Keratinocyte (primary cell): ENCODE data around the gene LDB2. TPM values are rescaled to one million over a fixed set of nuclear protein-coding genes. Genes with fewer than 3 reads are reported as not detected.

Experiments
- DNase-seq: peaks from one replicate; pipeline ENCODE4 v3.0.0-alpha.2; 2011; ENCODE audit warnings: low read depth, missing footprints, low spot score
- FAIRE-seq: peaks from 2 replicates; lab custom pipeline; 2011; peaks lifted over from hg19 to GRCh38; lab: Jason Lieb, UNC
- H2AFZ ChIP-seq: 2 replicates; pipeline ENCODE4 v1.6.0; 2012; ENCODE audit warnings: low read length, control low read depth, inconsistent platforms; ENCODE audit not compliant: control insufficient read depth
- H3K27ac ChIP-seq: 2 replicates; pipeline ENCODE4 v1.5.1; 2011; ENCODE audit warnings: low read length; ENCODE audit not compliant: control insufficient read depth, insufficient read depth
- H3K27me3 ChIP-seq: 3 replicates; pipeline ENCODE4 v1.6.0; 2011; ENCODE audit warnings: low read length; ENCODE audit not compliant: control insufficient read depth, insufficient read depth; ENCODE audit errors: extremely low read depth
- H3K36me3 ChIP-seq, 2 experiments: 2 replicates in 1 of 2; 3 replicates in 1 of 2; pipeline ENCODE4 v1.5.1; 2011; ENCODE audit warnings: low read length in 2 of 2, mild to moderate bottlenecking in 1 of 2; ENCODE audit not compliant: control insufficient read depth in 2 of 2, insufficient read depth in 2 of 2; ENCODE audit errors: extremely low read depth in 1 of 2
- H3K4me1 ChIP-seq: 3 replicates; pipeline ENCODE4 v1.5.1; 2011; ENCODE audit warnings: low read length; ENCODE audit not compliant: control insufficient read depth, insufficient read depth; ENCODE audit errors: extremely low read depth
- H3K4me2 ChIP-seq: 3 replicates; pipeline ENCODE4 v1.6.0; 2011; ENCODE audit warnings: low read depth, low read length; ENCODE audit not compliant: control insufficient read depth, insufficient read depth; ENCODE audit errors: extremely low read depth
- H3K4me3 ChIP-seq, 3 experiments: fragments of 200-600 bp in 1 of 3; sonication (generic) in 1 of 3; 2 replicates in 2 of 3; 3 replicates in 1 of 3; pipeline ENCODE4 v1.5.1; 2011 to 2016; ENCODE audit warnings: low read length in 3 of 3, mild to moderate bottlenecking in 3 of 3, control low read depth in 2 of 3, inconsistent platforms in 1 of 3, low read depth in 1 of 3, mixed read lengths in 1 of 3, mixed run types in 1 of 3, moderate library complexity in 1 of 3; ENCODE audit not compliant: control insufficient read depth in 2 of 3, insufficient read depth in 2 of 3; ENCODE audit errors: extremely low read depth in 1 of 3
- H3K79me2 ChIP-seq: 2 replicates; pipeline ENCODE4 v1.6.0; 2012; ENCODE audit warnings: low read length; ENCODE audit not compliant: control insufficient read depth, insufficient read depth
- H3K9ac ChIP-seq: 3 replicates; pipeline ENCODE4 v1.6.0; 2011; ENCODE audit warnings: low read length; ENCODE audit not compliant: control insufficient read depth, insufficient read depth; ENCODE audit errors: extremely low read depth
- H3K9me1 ChIP-seq: 3 replicates; pipeline ENCODE4 v1.6.0; 2011; ENCODE audit warnings: low read length; ENCODE audit not compliant: control insufficient read depth, insufficient read depth; ENCODE audit errors: extremely low read depth
- H3K9me3 ChIP-seq: 2 replicates; pipeline ENCODE4 v1.5.1; 2012; ENCODE audit warnings: low read depth, low read length; ENCODE audit not compliant: control insufficient read depth
- H4K20me1 ChIP-seq: 3 replicates; pipeline ENCODE4 v1.6.0; 2011; ENCODE audit warnings: low read length; ENCODE audit not compliant: control insufficient read depth, insufficient read depth; ENCODE audit errors: extremely low read depth
- EZH2 ChIP-seq: IDR thresholded peaks from one replicate; pipeline ENCODE4 v1.6.1; 2012; ENCODE audit warnings: inconsistent platforms, mild to moderate bottlenecking, low read length, moderate library complexity
- dilution Hi-C: fragments of 300-500 bp; cut with MboI; formaldehyde crosslinking; loops from one replicate; pipeline ENCODE4 v1.7.0; 2020; ENCODE audit warnings: low sequenced_read_pairs; ENCODE audit not compliant: extremely low pct_ligation_motif_present
- polyA plus RNA-seq, 5 experiments: library from polyadenylated mRNA; depleted of rRNA in 3 of 5; stranded (reverse) in 3 of 5; stranded (forward) in 1 of 5; unstranded in 1 of 5; fragments of >200 nt; gene quantifications; 1 replicate in 1 of 5; 2 replicates in 3 of 5; 3 replicates in 1 of 5; pipeline versions ENCODE4 v1.2.1 to v1.2.3, GENCODE V29; 2011 to 2012; ENCODE audit warnings: missing spikeins in 2 of 5, low read depth in 1 of 5, low replicate concordance in 1 of 5
- TF ChIP-seq, protein P1 (sequence below), 3 experiments: IDR thresholded peaks in 1 of 3; conservative IDR thresholded peaks in 1 of 3; optimal IDR thresholded peaks in 1 of 3; 2 replicates in 2 of 3; 3 replicates in 1 of 3; pipeline versions ENCODE3 to v1.5.1; 2011; ENCODE audit warnings: low read length in 3 of 3, mild to moderate bottlenecking in 3 of 3, moderate library complexity in 2 of 3, control low read depth in 1 of 3, inconsistent platforms in 1 of 3; ENCODE audit not compliant: insufficient read depth in 2 of 3; ENCODE audit errors: extremely low read depth in 1 of 3

LDB2 gene
- polyA plus RNA-seq, 1 donor (not counting 4 experiments of a cell fraction or from before 2014, with no cell fraction given): not detected

DNA sequence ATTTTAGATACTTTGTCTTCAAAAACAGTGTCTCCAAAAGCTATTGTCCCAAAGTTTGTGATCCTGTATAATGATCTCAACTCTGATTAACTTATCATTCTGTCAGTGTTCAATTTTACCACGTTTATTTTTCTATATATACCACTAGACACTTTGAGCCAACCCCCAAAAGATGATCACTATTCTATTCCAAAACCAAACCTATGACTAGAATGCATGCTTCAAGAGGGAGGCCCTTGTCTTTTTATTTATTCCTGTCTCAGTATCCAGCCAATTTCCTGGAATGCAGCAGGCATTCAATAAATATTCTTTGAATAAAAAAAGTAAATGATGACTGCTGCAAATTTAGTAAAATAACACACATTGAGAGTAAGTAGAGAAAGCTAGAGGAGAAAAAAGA, 275.6 kb downstream of the LDB2 start:
- no peaks in the 10 kb centered on the region for H3K27me3 ChIP-seq
- dilution Hi-C loops: no loop called here
- DNase-seq (no peak), FAIRE-seq (no peak)
- no peaks in the 10 kb centered on the region for H4K20me1 ChIP-seq
- no peaks in the 10 kb centered on the region for H3K36me3 ChIP-seq
- no peak overlapping the region for H3K4me3 ChIP-seq
- H3K9me3 ChIP-seq: no peaks in the 10 kb centered on the region
- H2AFZ ChIP-seq: no peak overlapping the region
- no peaks in the 10 kb centered on the region for H3K4me1 ChIP-seq
- TF ChIP-seq, protein P1, sequence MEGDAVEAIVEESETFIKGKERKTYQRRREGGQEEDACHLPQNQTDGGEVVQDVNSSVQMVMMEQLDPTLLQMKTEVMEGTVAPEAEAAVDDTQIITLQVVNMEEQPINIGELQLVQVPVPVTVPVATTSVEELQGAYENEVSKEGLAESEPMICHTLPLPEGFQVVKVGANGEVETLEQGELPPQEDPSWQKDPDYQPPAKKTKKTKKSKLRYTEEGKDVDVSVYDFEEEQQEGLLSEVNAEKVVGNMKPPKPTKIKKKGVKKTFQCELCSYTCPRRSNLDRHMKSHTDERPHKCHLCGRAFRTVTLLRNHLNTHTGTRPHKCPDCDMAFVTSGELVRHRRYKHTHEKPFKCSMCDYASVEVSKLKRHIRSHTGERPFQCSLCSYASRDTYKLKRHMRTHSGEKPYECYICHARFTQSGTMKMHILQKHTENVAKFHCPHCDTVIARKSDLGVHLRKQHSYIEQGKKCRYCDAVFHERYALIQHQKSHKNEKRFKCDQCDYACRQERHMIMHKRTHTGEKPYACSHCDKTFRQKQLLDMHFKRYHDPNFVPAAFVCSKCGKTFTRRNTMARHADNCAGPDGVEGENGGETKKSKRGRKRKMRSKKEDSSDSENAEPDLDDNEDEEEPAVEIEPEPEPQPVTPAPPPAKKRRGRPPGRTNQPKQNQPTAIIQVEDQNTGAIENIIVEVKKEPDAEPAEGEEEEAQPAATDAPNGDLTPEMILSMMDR (optimal IDR thresholded peaks at IDR 0.05 in 1 of 3, IDR thresholded peaks at IDR 0.05 in 1 of 3, conservative IDR thresholded peaks at IDR 0.05 in 1 of 3; ENCODE audit: extremely low read depth in 1 of 3, insufficient read depth in 2 of 3, low read length in 3 of 3): no peak
- TF ChIP-seq EZH2: no peak
- no peaks in the 10 kb centered on the region for H3K9me1 ChIP-seq
- H3K79me2 ChIP-seq: no peaks in the 10 kb centered on the region
- H3K4me2 ChIP-seq: no peak overlapping the region
- no peak overlapping the region for H3K9ac ChIP-seq
- H3K27ac ChIP-seq: no peak overlapping the region

DNA sequence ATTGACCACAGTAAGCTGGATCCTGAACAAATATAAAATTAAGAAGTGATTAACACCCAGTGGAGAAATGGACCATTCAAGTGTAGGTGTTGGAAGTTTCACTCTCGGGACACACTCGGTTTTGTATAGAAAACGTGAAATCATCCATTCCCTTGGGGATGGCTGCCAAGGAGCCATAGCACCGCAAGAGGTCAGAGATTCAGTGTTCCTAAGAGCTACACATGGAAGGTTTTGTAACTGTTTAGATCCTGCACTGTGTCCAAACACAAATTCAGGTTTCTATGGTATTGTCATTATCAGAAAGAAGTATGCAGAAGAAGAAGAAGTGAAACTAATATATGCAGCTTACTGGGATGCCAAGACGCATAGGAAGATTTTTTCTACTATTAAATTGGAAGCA, 281.0 kb downstream of the LDB2 start:
- TF ChIP-seq EZH2: no peak
- TF ChIP-seq, protein P1 (optimal IDR thresholded peaks at IDR 0.05 in 1 of 3, IDR thresholded peaks at IDR 0.05 in 1 of 3, conservative IDR thresholded peaks at IDR 0.05 in 1 of 3; ENCODE audit: extremely low read depth in 1 of 3, insufficient read depth in 2 of 3, low read length in 3 of 3): no peak
- H2AFZ ChIP-seq: no peak overlapping the region
- no peaks in the 10 kb centered on the region for H3K27me3 ChIP-seq
- H3K4me2 ChIP-seq: no peak overlapping the region
- H3K27ac ChIP-seq: no peak overlapping the region
- dilution Hi-C loops: no loop called here
- no peaks in the 10 kb centered on the region for H3K36me3 ChIP-seq
- no peaks in the 10 kb centered on the region for H3K9me1 ChIP-seq
- H3K9ac ChIP-seq: no peak overlapping the region
- H3K9me3 ChIP-seq: no peaks in the 10 kb centered on the region
- FAIRE-seq (no peak), DNase-seq (no peak)
- no peaks in the 10 kb centered on the region for H3K4me1 ChIP-seq
- no peaks in the 10 kb centered on the region for H3K79me2 ChIP-seq
- no peak overlapping the region for H3K4me3 ChIP-seq
- no peaks in the 10 kb centered on the region for H4K20me1 ChIP-seq
